GM10248 (cell line): ENCODE results near the gene QSOX1.

Experiments
- CTCF ChIA-PET: fragments of 300-600 bp; sonication (Branson Sonifier 250); formaldehyde crosslinking; extraction: SDS; loops from one replicate; lab custom pipeline; 2021; ENCODE audit warnings: antibody characterized with exemption; lab: Yijun Ruan, JAX
- POLR2A ChIA-PET: fragments of 350-650 bp; sonication (Branson Sonifier 250); formaldehyde crosslinking; extraction: SDS; loops from one replicate; lab custom pipeline; 2020; ENCODE audit warnings: antibody characterized with exemption; lab: Yijun Ruan, JAX
- DNase-seq: peaks from one replicate; pipeline ENCODE4 v3.0.0; 2012; ENCODE audit errors: extremely low spot score
- CTCF ChIP-seq: IDR thresholded peaks from 2 replicates; pipeline ENCODE4 v1.5.1; 2012; ENCODE audit warnings: mild to moderate bottlenecking, low read depth; ENCODE audit errors: extremely low read depth, missing control alignments, control extremely low read depth

Gene QSOX1

GRCh38 chr1:180154325-180155181 lies at the start of gene QSOX1:
Gene QSOX1 (plus strand): TSS chr1:180154869. CDS start chr1:180154908, 39 bp downstream.
- ChIA-PET POLR2A (interaction anchor here (0.6 to 0.8 kb wide), 4 partner anchors 11 to 346 kb away, joined by 3 to 4 read pairs (median 3); no protein-coding TSS in a partner anchor), CTCF (interaction anchor here (0.8 to 7.9 kb wide), 4 partner anchors 9 to 25 kb away, joined by 3 to 47 read pairs (median 10); no protein-coding TSS in a partner anchor)
- peak; percentile 100 for DNase-seq
- no peak for TF ChIP-seq CTCF

- POLR2A ChIA-PET, result no interaction called here
These were observed 42.6 kb upstream of the QSOX1 start for GRCh38 chr1:180112091-180112490.

GRCh38 chr1:180112984-180113647 lies 41.6 kb upstream of the QSOX1 start:
- DNase-seq, result no peak
- ChIA-PET POLR2A (interaction anchor here (0.7 kb wide), 1 partner anchor 17 kb away, joined by 3 read pairs; no protein-coding TSS in a partner anchor), CTCF (interaction anchor here (0.9 to 3.1 kb wide), 6 partner anchors 11 to 66 kb away, joined by 3 to 9 read pairs (median 6); no protein-coding TSS in a partner anchor)
- no peak for TF ChIP-seq CTCF

More at GRCh38 chr1:180112091-180112490, 42.6 kb upstream of the QSOX1 start:
- CTCF ChIA-PET, result interaction anchor here (0.9 to 3.1 kb wide), 4 partner anchors 10 to 67 kb away, joined by 3 to 9 read pairs (median 4); no protein-coding TSS in a partner anchor
- TF ChIP-seq CTCF, result no peak
- DNase-seq, result no peak

GRCh38 chr1:180114396-180114945 lies 40.2 kb upstream of the QSOX1 start:
- ChIA-PET POLR2A (no interaction called here), CTCF (interaction anchor here (1.0 to 3.1 kb wide), 4 partner anchors 12 to 65 kb away, joined by 3 to 9 read pairs (median 7); no protein-coding TSS in a partner anchor)
- no peak for DNase-seq
- no peak for TF ChIP-seq CTCF

- ChIA-PET CTCF (no interaction called here), POLR2A (no interaction called here)
- no peak for TF ChIP-seq CTCF
- no peak for DNase-seq
These were observed 37.5 kb upstream of the QSOX1 start for GRCh38 chr1:180116964-180117763.
